WTC11 (cell line): ENCODE results near the gene LPIN2. TPM values are rescaled to one million over a fixed set of nuclear protein-coding genes. Genes with fewer than 3 reads are reported as not detected.

ENCODE experiments used
- ATAC-seq: fragments of 200-7000 bp; cut with Tn5 transposase; 2 replicates; pipeline ENCODE4 v1.10.0; 2021; ENCODE audit warnings: mild to moderate bottlenecking, moderate library complexity
- CTCF ChIA-PET: fragments of 300-600 bp; sonication (Branson Sonifier 250); formaldehyde crosslinking; loops from one replicate; lab custom pipeline; 2021; ENCODE audit warnings: antibody characterized with exemption; lab: Charles Lee
- POLR2A ChIA-PET: fragments of 350-600 bp; sonication (Branson Sonifier 250); formaldehyde crosslinking; loops from one replicate; lab custom pipeline; 2021; ENCODE audit warnings: antibody characterized with exemption; lab: Charles Lee
- DNase-seq: peaks from one replicate; pipeline ENCODE4 v3.0.0; 2021; ENCODE audit warnings: low spot score
- H3K27ac Mint-ChIP-seq: 2 replicates; pipeline ENCODE4 v1.8.0; 2021; ENCODE audit warnings: mixed read lengths
- H3K27me3 Mint-ChIP-seq: 2 replicates; pipeline ENCODE4 v1.8.0; 2021; ENCODE audit warnings: low read depth, mild to moderate bottlenecking, moderate library complexity, mixed read lengths
- H3K36me3 Mint-ChIP-seq: 2 replicates; pipeline ENCODE4 v1.8.0; 2021; ENCODE audit warnings: mixed read lengths
- H3K4me1 Mint-ChIP-seq: 2 replicates; pipeline ENCODE4 v1.8.0; 2022; ENCODE audit warnings: mixed read lengths
- H3K4me3 Mint-ChIP-seq: 2 replicates; pipeline ENCODE4 v1.8.0; 2021; ENCODE audit warnings: mild to moderate bottlenecking, moderate library complexity, mixed read lengths
- H3K9me3 Mint-ChIP-seq: 2 replicates; pipeline ENCODE4 v1.8.0; 2021; ENCODE audit warnings: mixed read lengths
- ATF2 ChIP-seq: sonication (generic); formaldehyde crosslinking; IDR thresholded peaks from 2 replicates; pipeline ENCODE4 v1.8.1; 2022; ENCODE audit warnings: low read depth, missing genetic modification reagents, borderline replicate concordance
- ATF6 ChIP-seq: sonication (generic); formaldehyde crosslinking; IDR thresholded peaks from 2 replicates; pipeline ENCODE4 v1.8.1; 2023; ENCODE audit warnings: mild to moderate bottlenecking, missing genetic modification reagents
- E2F5 ChIP-seq: sonication (generic); formaldehyde crosslinking; IDR thresholded peaks from 2 replicates; pipeline ENCODE4 v1.8.1; 2022; ENCODE audit warnings: mild to moderate bottlenecking, moderate library complexity, missing genetic modification reagents
- ERG ChIP-seq: fragments of 250-450 bp; sonication (Bioruptor Pico); IDR thresholded peaks from 2 replicates; pipeline ENCODE4 v1.8.0; 2021; ENCODE audit warnings: mild to moderate bottlenecking
- ETV6 ChIP-seq: sonication (generic); formaldehyde crosslinking; IDR thresholded peaks from 2 replicates; pipeline ENCODE4 v1.8.1; 2022; ENCODE audit warnings: mild to moderate bottlenecking, missing genetic modification reagents
- FOXP1 ChIP-seq: sonication (generic); formaldehyde crosslinking; IDR thresholded peaks from 2 replicates; pipeline ENCODE4 v1.8.0; 2022; ENCODE audit warnings: missing genetic modification reagents, mild to moderate bottlenecking, moderate library complexity, borderline replicate concordance
- KAT7 ChIP-seq: sonication (generic); formaldehyde crosslinking; IDR thresholded peaks from 2 replicates; pipeline ENCODE4 v1.8.1; 2023; ENCODE audit warnings: missing genetic modification reagents, mild to moderate bottlenecking, borderline replicate concordance
- NFATC4 ChIP-seq: fragments of 250-450 bp; sonication (Bioruptor Pico); IDR thresholded peaks from 2 replicates; pipeline ENCODE4 v1.9.0; 2021; ENCODE audit warnings: mild to moderate bottlenecking
- SOX15 ChIP-seq: fragments of 250-450 bp; sonication (Bioruptor Pico); IDR thresholded peaks from 2 replicates; pipeline ENCODE4 v1.9.0; 2021; ENCODE audit warnings: mild to moderate bottlenecking
- SP1 ChIP-seq: sonication (generic); formaldehyde crosslinking; conservative IDR thresholded peaks from 2 replicates; pipeline ENCODE4 v1.8.1; 2022; ENCODE audit warnings: missing genetic modification reagents
- ZNF281 ChIP-seq: sonication (generic); formaldehyde crosslinking; IDR thresholded peaks from 2 replicates; pipeline ENCODE4 v1.8.0; 2023; ENCODE audit warnings: mild to moderate bottlenecking, missing genetic modification reagents
- ZNF396 ChIP-seq: fragments of 250-450 bp; sonication (Bioruptor Pico); IDR thresholded peaks from 2 replicates; pipeline ENCODE4 v1.8.0; 2021; ENCODE audit warnings: mild to moderate bottlenecking, moderate library complexity, borderline replicate concordance
- ZNF423 ChIP-seq: fragments of 250-450 bp; sonication (Bioruptor Pico); IDR thresholded peaks from 2 replicates; pipeline ENCODE4 v2.1.2; 2022; ENCODE audit warnings: mild to moderate bottlenecking, moderate library complexity
- total RNA-seq: library from RNA; stranded (reverse); gene quantifications from 3 replicates; pipeline ENCODE4 v1.2.3, GENCODE V29; 2021
- TF ChIP-seq, protein P1 (sequence below): sonication (generic); formaldehyde crosslinking; IDR thresholded peaks from 2 replicates; pipeline ENCODE4 v1.8.0; 2022; ENCODE audit warnings: mild to moderate bottlenecking, missing genetic modification reagents
- TF ChIP-seq, protein P2 (sequence below): fragments of 250-450 bp; sonication (Bioruptor Pico); IDR thresholded peaks from 2 replicates; pipeline ENCODE4 v1.9.0; 2021; ENCODE audit warnings: mild to moderate bottlenecking
- TF ChIP-seq, protein P3 (sequence below): sonication (generic); formaldehyde crosslinking; IDR thresholded peaks from 2 replicates; pipeline ENCODE4 v1.8.1; 2022; ENCODE audit warnings: mild to moderate bottlenecking, missing genetic modification reagents, moderate library complexity, borderline replicate concordance

The LPIN2 gene
- total RNA-seq, 1 experiment from 2014 or later, result 11.8 TPM

DNA sequence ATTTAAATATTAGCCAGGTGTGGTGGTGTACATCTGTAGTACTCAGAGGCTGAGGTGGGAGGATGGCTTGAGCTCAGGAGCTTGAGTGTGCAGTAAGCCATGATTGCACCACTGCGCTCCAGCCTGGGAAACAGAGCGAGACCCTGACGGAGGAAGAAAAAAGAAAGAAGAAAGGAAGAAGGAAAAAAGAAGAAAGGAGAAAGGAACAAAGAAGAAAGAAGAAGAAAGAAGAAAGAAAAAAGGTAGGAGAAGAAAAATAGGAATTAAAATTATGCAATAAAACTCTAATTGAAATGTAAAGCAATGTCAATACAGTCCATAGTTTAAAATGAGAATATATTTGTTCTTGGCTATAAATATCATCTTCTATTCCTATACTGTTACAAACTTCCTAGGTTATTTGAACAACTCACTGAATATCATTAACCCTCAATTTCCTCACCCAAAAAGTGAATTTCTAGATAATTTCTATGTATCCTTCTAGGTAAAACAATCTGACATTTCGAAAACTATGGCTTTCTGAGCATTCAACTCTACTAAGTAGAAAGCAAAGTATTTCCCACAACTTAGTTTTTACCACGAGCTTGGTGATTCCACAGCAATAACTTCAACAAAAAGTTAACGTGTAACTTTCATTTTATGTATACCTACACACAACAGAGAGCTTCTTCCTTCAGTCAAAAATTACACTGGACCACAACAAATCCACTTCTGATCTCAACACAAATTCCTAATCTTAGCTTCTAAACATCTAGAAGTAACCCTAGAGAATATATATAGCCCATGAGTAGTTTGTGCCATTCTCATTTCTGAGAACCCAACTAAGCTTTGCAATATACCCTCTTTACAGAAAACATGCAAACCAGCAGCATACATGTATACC is 19.7 kb downstream of the LPIN2 start (continued):
- TF ChIP-seq ETV6 (CRISPR knock-in tag), result no peak
- no peak for TF ChIP-seq ATF6 (CRISPR knock-in tag)
- no peak for TF ChIP-seq FOXP1 (CRISPR knock-in tag)
- no peak for TF ChIP-seq E2F5

- H3K4me3 Mint-ChIP-seq, result no peak overlapping the region
- TF ChIP-seq, protein P1, sequence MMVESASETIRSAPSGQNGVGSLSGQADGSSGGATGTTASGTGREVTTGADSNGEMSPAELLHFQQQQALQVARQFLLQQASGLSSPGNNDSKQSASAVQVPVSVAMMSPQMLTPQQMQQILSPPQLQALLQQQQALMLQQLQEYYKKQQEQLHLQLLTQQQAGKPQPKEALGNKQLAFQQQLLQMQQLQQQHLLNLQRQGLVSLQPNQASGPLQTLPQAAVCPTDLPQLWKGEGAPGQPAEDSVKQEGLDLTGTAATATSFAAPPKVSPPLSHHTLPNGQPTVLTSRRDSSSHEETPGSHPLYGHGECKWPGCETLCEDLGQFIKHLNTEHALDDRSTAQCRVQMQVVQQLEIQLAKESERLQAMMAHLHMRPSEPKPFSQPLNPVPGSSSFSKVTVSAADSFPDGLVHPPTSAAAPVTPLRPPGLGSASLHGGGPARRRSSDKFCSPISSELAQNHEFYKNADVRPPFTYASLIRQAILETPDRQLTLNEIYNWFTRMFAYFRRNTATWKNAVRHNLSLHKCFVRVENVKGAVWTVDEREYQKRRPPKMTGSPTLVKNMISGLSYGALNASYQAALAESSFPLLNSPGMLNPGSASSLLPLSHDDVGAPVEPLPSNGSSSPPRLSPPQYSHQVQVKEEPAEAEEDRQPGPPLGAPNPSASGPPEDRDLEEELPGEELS, result no peak
- TF ChIP-seq NFATC4 (CRISPR knock-in tag) (no peak), ZNF396 (CRISPR knock-in tag) (no peak), SOX15 (CRISPR knock-in tag) (no peak), SP1 (CRISPR knock-in tag) (no peak), ATF2 (no peak), ZNF423 (CRISPR knock-in tag) (no peak)
- TF ChIP-seq, all 79 proteins: peak for 0
- H3K9me3 Mint-ChIP-seq, result peaks cover 6% of the 10 kb centered on the region
- ChIA-PET CTCF (no interaction called here), POLR2A (no interaction called here)
- ATAC-seq (no peak), DNase-seq (no peak)
- H3K27me3 Mint-ChIP-seq, result no peaks in the 10 kb centered on the region
- H3K36me3 Mint-ChIP-seq, result peaks cover 9% of the 10 kb centered on the region
- no peak overlapping the region for H3K27ac Mint-ChIP-seq
- peaks cover 3% of the 10 kb centered on the region; the same call in 1 of the 2 replicates for H3K4me1 Mint-ChIP-seq
These were observed 21.8 kb downstream of the LPIN2 start for GRCh38 chr18:2990956-2991640.

DNA sequence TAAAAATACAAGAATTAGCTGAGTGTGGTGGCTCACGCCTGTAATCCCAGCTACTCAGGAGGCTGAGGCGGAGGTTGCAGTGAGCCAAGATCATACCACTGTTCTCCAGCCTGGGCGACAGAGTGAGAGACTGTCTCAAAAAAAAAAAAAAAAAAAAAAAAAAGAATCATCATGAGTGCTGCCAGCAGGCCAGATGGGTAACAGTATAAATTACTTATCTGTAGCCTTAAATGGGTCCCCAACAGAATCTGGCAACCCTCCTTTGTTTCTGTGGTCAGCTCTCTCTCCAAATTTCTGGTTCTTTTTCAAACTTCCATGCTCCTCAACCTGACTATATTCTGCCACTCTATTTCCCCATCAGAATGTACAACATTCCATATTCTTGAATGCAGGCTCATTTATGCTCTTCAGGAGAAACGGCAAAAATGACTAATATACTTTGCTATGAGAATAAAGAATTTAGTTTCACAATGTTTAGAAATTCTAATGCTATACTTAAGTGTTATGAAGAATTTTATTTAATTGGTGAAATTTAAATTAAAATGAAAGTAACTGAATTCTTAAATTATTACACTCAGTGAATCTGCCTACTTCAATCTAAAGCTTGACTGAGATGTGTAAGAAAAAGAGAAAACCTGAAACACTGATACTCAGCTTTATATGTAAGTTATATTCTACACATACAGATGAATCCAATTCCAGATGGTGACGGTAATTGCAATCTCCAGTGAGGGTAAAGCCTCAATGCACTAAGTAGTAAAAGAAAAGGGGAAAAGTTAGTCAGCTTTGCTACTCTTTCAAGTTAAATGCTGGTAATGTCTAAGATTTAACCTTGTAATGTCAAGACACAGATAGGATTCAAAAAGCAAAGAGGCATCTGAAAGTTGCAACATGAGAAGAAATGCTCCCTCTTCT is 24.8 kb downstream of the LPIN2 start:
- no peak for ATAC-seq
- Mint-ChIP-seq H3K4me1 (peaks cover 14% of the 10 kb centered on the region), H3K4me3 (no peak overlapping the region), H3K36me3 (peaks cover 18% of the 10 kb centered on the region), H3K27ac (no peak overlapping the region), H3K27me3 (no peaks in the 10 kb centered on the region), H3K9me3 (peaks cover 6% of the 10 kb centered on the region)
- POLR2A ChIA-PET, result interaction anchor here (0.7 kb wide), 1 partner anchor 262 kb away, joined by 5 read pairs; no protein-coding TSS in a partner anchor
- CTCF ChIA-PET, result interaction anchor here (0.8 to 2.7 kb wide), 2 partner anchors 8 to 141 kb away, joined by 3 to 9 read pairs; no protein-coding TSS in a partner anchor
- no peak for DNase-seq
- TF ChIP-seq ZNF281 (no peak), KAT7 (CRISPR knock-in tag) (no peak), FOXP1 (CRISPR knock-in tag) (no peak), ZNF396 (CRISPR knock-in tag) (no peak), ERG (no peak)
- TF ChIP-seq, protein P2, sequence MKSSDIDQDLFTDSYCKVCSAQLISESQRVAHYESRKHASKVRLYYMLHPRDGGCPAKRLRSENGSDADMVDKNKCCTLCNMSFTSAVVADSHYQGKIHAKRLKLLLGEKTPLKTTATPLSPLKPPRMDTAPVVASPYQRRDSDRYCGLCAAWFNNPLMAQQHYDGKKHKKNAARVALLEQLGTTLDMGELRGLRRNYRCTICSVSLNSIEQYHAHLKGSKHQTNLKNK (CRISPR knock-in tag), result no peak
- TF ChIP-seq, protein P3, sequence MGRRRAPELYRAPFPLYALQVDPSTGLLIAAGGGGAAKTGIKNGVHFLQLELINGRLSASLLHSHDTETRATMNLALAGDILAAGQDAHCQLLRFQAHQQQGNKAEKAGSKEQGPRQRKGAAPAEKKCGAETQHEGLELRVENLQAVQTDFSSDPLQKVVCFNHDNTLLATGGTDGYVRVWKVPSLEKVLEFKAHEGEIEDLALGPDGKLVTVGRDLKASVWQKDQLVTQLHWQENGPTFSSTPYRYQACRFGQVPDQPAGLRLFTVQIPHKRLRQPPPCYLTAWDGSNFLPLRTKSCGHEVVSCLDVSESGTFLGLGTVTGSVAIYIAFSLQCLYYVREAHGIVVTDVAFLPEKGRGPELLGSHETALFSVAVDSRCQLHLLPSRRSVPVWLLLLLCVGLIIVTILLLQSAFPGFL, result no peak
